ENCODE results near the gene PLTP.
A peak's percentile ranks its signal among the peaks of the same experiment; 100 is the strongest.
"Not testable (repeated sequence)": the region's sequence is repeated elsewhere in the genome, so short reads cannot be mapped to it uniquely, and the experiment has no call there.

PLTP gene

DNA sequence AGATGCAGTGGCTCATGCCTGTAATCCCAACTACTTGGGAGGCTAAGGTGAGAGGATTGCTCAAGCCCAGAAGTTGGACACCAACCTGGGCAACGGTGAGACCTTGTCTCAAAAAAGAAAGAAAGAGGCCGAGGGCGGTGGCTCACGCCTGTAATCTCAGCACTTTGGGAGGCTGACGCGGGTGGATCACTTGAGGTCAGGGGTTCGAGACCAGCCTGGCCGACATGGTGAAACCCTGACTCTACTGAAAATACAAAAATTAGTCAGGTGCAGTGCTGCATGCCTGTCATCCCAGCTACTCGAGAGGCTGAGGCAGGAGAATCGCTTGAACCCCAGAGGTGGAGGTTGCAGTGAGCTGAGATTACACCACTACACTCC lies 37.9 kb downstream of the PLTP start:
- not testable (repeated sequence) for DNase-seq (ENCODE audit: low read depth in 2 of 2)

DNA sequence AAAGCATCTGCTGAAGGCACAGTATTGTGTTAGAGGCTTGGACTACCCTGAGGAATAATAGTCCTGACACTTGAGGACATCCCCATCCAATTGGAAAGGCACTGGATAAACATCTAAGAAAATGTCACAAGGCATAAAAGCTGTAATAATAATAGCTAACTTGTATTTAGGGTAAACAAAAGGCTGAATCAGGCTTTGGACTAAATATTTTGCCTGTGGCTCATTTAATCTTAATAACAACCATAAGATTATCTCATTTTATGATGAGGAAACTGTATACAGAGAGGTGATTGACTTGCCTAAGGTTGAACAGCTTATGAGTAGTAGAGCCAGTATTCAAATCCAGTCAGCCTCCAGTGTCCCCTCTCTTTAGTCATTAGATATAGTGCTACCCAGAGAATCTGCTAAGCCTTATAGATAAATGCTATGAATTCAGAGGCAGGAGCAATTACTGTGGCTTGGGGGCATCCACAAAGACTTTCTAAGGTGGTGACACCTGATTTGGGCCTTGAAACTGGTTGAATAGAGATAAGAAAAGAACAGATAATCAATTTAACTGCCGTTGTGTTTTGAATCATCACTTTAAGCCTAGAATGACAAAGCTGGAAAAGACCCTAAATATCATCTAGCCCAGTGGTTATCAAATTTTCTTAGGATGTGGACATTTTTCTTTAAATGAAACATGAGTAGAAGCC lies 38.4 kb downstream of the PLTP start:
- no peak for DNase-seq (ENCODE audit: low read depth in 2 of 2)

DNA sequence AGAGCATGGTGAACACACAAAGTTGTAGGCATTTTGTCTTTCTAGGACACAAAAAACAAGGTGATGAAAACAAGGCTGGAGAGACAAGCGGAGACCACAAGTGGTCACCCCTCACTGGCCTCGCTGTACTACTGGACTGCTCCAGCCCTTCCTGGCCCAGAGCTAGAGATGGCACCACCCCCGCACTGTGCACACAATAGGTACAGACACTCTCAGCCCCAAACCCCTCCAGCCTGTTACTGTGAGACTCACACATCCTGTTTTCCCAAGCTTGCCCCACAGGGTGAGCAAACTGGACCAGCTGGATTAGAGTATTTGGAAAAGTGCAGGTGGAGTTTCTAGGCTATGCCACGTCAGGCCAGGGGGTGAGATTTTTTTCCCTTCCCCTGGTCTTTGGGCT lies 39.3 kb downstream of the PLTP start:
- no peak for DNase-seq (ENCODE audit: low read depth in 2 of 2)

GRCh38 chr20:45867819-45868176 lies 44.2 kb downstream of the PLTP start:
- no peak for DNase-seq (ENCODE audit: low read depth in 2 of 2)

- no peak for DNase-seq (ENCODE audit: low read depth in 2 of 2)
Observed at GRCh38 chr20:45867136-45867818, 44.7 kb downstream of the PLTP start.

GRCh38 chr20:45866454-45866853 lies 45.5 kb downstream of the PLTP start:
- DNase-seq (ENCODE audit: low read depth in 2 of 2), result no peak

DNA sequence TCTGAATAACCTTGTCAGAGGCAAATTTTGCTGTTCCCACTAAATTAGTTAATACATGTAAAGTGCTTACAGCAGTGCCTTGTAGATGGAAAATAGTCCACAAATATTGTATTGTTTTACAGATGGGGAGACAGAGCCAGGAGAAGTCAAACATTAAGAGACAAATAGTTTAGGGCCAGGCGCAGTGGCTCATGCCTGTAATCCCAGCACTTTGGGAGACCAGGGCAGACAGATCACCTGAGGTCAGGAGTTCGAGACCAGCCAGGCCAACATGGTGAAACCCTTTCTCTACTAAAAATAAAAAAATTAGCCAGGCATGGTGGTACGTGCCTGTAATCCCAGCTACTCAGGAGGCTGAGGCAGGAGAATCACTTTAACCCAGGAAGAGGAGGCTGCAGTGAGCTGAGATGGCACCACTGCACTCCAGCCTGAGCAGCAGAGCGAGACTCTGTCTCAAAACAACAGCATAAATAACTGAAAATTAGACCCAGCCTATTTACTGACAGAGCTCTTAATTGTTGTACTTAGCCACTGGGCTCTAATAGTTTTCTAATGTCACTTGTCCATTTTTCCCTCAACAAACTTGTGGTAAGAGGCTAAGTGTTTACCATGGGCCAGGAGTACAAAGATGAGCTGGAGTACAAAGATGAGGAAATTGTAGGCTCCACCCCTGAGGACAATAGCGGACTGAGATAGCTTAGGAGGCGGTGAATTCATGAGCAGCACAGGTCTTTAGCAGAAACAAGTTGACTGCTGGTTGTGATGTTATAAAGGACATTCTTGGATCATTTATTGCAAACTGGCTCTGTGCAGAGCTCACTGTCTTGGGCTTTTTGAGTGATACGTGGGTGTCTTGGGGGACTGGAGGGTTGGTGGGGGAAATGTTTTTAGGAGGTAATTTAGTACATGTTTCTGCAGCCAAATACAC lies 48.1 kb downstream of the PLTP start:
- DNase-seq (ENCODE audit: low read depth in 2 of 2), result no peak

DNA sequence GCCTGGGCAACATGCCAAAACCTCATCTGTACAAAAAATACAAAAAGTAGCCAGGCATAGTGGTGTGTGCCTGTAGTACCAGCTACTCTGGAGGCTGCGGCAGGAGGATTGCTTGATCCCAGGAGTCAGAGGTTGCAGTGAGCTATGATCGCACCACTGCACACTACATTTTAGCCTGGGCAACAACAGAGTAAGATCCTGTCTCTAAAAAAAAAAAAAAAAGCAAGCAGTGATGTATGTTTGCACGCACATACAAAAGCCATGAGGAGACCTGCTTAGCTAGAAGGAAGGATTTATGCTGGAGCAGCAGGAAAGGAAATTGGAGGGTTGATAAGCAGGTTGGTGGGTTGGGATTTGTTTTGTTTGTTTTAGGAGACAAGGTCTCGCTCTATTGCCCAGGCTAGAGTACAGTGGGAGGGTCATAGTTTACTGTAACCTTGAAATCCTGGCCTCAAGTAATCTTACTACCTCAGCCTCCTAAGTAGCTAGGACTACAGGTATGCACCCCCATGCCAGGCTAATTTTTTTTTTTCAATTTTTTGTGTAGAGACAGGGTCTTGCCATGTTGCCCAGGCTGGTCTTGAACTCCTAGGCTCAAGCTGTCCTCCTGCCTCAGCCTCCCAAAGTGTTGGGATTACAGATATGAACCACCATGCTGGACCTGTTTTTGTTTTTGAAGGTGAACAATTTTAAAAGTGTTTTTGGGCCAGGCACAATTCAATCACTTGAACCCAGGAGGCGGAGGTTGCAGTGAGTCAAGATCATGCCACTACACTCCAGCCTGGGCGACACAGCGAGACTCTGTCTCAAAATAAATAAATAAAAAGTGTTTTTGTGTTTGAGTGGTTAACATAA lies 50.5 kb downstream of the PLTP start:
- DNase-seq (ENCODE audit: low read depth in 2 of 2), result no peak

DNA sequence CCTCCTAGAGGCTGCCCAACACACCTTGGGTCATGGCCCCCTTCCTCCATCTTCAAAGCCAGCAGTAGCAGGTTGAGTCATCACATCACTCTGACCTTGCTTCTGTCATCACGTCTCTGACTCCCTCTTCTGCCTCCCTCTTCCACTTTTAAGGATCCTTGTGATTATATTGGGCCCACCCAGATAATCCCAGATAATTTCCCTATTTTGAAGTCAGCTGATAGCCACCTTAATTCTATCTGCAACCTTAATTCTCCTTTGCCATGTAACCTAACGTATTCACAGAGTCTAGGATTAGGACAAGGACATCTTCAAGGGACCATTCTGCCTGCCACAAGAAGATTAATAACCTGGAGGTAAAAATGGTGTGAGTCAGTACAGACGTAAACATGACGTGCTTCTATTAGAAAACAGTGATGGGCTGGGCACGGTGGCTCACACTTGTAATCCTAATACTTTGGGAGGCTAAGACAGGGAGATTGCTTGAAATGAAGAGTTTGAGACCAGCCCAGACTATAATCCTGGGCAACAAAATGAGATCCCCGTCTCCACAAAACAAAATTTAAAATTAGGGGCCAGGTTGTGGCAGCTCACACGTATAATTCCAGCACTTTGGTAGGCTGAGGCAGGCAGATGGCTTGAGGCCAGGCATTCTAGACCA lies 51.3 kb downstream of the PLTP start:
- no peak for DNase-seq (ENCODE audit: low read depth in 2 of 2)

DNA sequence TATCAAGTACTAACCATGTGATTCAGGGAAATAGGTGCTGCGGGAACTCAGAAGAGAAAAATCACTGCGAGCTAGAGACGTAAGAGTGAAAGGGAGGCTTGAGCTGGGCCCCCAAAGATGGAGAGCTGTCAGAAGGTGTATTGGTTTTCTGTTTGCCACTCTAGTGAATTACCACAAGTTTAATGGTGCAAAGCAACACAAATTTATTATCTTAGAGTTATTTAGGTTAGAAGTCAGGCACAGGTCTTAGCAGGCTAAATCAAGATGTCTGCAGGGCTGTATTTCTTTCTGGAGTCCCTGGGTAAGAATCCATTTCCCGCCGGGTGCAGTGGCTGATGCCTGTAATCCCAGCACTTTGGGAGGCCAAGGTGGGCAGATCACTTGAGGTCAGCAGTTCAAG lies 52.0 kb downstream of the PLTP start:
- no peak for DNase-seq (ENCODE audit: low read depth in 2 of 2)

DNA sequence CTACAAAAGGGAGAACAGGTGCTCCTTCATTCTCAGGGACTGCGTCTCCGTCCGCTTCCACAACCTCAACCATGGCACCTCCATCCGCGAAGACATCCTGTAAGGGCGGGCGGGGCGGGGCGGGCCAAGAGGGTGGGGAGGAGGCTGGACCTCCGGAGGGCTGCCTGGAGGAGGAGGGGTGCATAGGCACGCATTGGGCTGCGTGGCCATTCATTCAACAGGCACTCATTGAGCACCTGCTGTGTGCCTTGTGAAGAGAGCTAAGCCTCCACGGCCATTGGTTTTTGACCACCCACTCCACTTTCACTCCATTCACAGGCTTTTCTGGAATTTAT lies 54.1 kb downstream of the PLTP start:
- DNase-seq (ENCODE audit: low read depth in 2 of 2), result peak in 1 of 2 experiments; percentile 41

- peak; percentile 81 to 87 for DNase-seq (ENCODE audit: low read depth in 2 of 2)
Observed at GRCh38 chr20:45857114-45857881, 54.7 kb downstream of the PLTP start, which contains the start of the genes ACOT8 and ZSWIM3. Gene ACOT8 (minus strand): TSS chr20:45857392. CDS start chr20:45857315, 77 bp downstream. Gene ZSWIM3 (plus strand): TSS chr20:45857614. CDS start chr20:45857826, 212 bp downstream.

DNA sequence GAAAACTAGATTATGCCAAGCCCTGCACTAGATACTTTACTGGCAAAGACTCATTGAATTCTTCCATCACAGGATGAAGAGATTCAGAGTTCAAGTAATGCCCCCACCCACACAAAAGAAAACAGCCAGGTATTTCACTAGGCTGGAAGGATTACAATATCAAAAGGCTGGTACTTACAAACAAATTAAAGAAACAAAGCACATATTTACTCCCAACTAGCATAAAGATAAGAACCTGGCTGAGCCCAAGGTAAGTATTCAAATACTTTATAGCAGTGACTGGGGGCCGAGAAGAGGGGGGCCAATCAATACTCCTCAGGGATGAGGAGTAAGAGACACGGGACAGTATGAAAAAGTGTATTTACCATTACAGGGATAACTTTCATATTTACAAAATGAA lies 58.5 kb downstream of the PLTP start:
- no peak for DNase-seq (ENCODE audit: low read depth in 2 of 2)

DNA sequence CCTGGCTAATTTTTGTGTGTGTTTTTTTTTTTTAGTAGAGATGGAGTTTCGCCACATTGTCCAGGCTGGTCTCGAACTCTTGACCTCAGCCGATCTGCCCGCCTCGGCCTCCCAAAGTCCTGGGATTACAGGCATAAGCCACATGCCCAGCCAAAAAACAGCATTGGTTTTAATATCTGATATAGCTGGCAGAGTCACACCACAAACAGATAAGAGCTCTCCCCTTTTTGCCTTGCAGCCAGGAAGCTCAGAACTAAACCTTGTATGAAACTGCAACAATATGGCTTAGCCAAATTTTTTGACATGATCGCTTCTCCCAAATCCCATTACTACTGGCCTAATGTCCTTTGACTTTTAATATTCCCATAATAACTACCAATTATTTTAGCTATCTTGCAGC lies 59.6 kb downstream of the PLTP start:
- no peak for DNase-seq (ENCODE audit: low read depth in 2 of 2)

GRCh38 chr20:45851501-45851900 lies 60.5 kb downstream of the PLTP start:
- no peak for DNase-seq (ENCODE audit: low read depth in 2 of 2)

DNA sequence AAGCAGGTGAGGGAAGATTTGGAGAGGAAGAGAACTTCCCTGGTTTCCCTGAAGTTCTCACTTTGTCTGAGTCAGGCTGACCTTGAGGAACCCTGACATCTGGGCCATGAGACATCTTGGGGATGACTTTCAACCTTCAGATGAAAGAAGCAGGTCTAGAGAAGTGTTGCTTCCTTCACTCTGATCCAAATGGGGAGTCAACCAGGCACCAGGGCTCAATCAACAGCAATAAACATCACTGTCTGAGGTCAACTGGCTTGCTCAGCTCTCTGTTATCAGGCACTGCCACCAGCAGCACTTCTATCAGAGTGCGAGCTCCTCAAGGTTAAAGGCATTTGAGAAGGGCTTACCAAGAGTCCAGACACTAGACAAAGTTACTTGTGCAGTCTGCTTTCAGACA lies 61.0 kb downstream of the PLTP start:
- no peak for DNase-seq (ENCODE audit: low read depth in 2 of 2)

- DNase-seq (ENCODE audit: low read depth in 2 of 2), result no peak
Observed at GRCh38 chr20:45850238-45850637, 61.7 kb downstream of the PLTP start.

DNA sequence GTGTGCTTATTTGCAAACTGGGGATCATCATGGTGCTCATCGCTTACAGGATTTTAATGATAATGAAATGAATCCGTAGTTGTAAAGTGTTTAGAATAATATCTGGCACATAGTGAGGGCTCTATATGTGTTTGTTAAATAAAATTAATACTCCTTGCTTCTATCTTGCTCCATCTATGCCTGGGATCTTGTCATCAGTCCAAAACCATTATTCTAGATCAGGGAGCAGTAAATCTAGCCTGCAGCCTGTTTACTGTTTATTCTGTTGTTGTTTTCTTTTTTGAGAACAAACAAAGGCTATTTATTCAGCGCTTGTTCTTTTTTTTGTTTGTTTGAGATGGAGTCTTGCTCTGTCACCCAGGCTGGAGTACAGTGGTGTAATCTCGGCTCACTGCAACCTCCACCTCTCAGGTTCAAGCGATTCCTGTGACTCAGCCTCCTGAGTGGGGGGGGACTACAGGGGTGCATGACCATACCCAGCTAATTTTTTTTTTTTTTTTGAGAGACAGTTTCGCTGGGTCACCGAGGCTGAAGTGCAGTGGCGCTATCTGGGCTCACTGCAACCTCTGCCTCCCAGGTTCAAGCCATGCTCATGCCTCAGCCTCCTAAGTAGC lies 62.9 kb downstream of the PLTP start:
- no peak for DNase-seq (ENCODE audit: low read depth in 2 of 2)
